Trophoblast cell (in vitro differentiated cells and primary cell): ENCODE results near the gene RIPOR2.

Experiments used
- DNase-seq, 2 donors: peaks; one replicate each; pipeline ENCODE4 v3.0.0-alpha.2; 2016
- H2AFZ ChIP-seq: 2 replicates; pipeline ENCODE4 v1.6.1; 2013; ENCODE audit warnings: low read length, moderate library complexity, mild to moderate bottlenecking; ENCODE audit not compliant: insufficient read depth, poor library complexity
- H2AK5ac ChIP-seq: 2 replicates; pipeline ENCODE4 v1.6.1; 2013; ENCODE audit warnings: mild to moderate bottlenecking, low read length
- H2BK120ac ChIP-seq: 2 replicates; pipeline ENCODE4 v1.6.1; 2013; ENCODE audit warnings: low read length, mild to moderate bottlenecking, moderate library complexity; ENCODE audit not compliant: insufficient read depth, poor library complexity
- H2BK12ac ChIP-seq: 2 replicates; pipeline ENCODE4 v1.6.1; 2013; ENCODE audit warnings: mild to moderate bottlenecking, low read length, moderate library complexity
- H2BK5ac ChIP-seq: 2 replicates; pipeline ENCODE4 v1.6.1; 2013; ENCODE audit warnings: low read length, low read depth, moderate library complexity, mild to moderate bottlenecking; ENCODE audit not compliant: poor library complexity
- H3K14ac ChIP-seq: 2 replicates; pipeline ENCODE4 v1.6.1; 2013; ENCODE audit warnings: mild to moderate bottlenecking, low read length
- H3K18ac ChIP-seq: 2 replicates; pipeline ENCODE4 v1.6.1; 2013; ENCODE audit warnings: mild to moderate bottlenecking, low read length
- H3K23ac ChIP-seq: 2 replicates; pipeline ENCODE4 v1.6.1; 2013; ENCODE audit warnings: low read length
- H3K27ac ChIP-seq: 2 replicates; pipeline ENCODE4 v1.5.1; 2013; ENCODE audit warnings: low read depth, mild to moderate bottlenecking, inconsistent platforms, low read length, moderate library complexity
- H3K27me3 ChIP-seq: 2 replicates; pipeline ENCODE4 v1.6.1; 2013; ENCODE audit warnings: inconsistent platforms, mild to moderate bottlenecking, low read length, moderate library complexity; ENCODE audit not compliant: insufficient read depth
- H3K36me3 ChIP-seq, 2 experiments: 1 replicate in 1 of 2; 2 replicates in 1 of 2; pipeline ENCODE4 v1.6.1; 2013; ENCODE audit warnings: low read length in 2 of 2, mild to moderate bottlenecking in 2 of 2, moderate library complexity in 1 of 2; ENCODE audit not compliant: insufficient read depth in 2 of 2, control insufficient read depth in 1 of 2
- H3K4ac ChIP-seq: 2 replicates; pipeline ENCODE4 v1.6.1; 2013; ENCODE audit warnings: low read depth, mild to moderate bottlenecking, low read length, moderate library complexity
- H3K4me1 ChIP-seq, 2 experiments: 1 replicate in 1 of 2; 2 replicates in 1 of 2; pipeline ENCODE4 v1.6.1; 2013; ENCODE audit warnings: low read length in 2 of 2, mild to moderate bottlenecking in 2 of 2, moderate library complexity in 1 of 2; ENCODE audit not compliant: insufficient read depth in 2 of 2, control insufficient read depth in 1 of 2
- H3K4me2 ChIP-seq: 2 replicates; pipeline ENCODE4 v1.6.1; 2013; ENCODE audit warnings: inconsistent platforms, mild to moderate bottlenecking, low read length, moderate library complexity
- H3K4me3 ChIP-seq: 2 replicates; pipeline ENCODE4 v1.5.1; 2013; ENCODE audit warnings: mild to moderate bottlenecking, low read depth, low read length, inconsistent platforms
- H3K79me1 ChIP-seq: one replicate; pipeline ENCODE4 v1.6.1; 2013; ENCODE audit warnings: low read length
- H3K79me2 ChIP-seq: 2 replicates; pipeline ENCODE4 v1.6.1; 2013; ENCODE audit warnings: low read length, mild to moderate bottlenecking; ENCODE audit not compliant: control insufficient read depth, insufficient read depth, poor library complexity
- H3K9ac ChIP-seq: 2 replicates; pipeline ENCODE4 v1.6.1; 2013; ENCODE audit warnings: mild to moderate bottlenecking, low read length
- H3K9me3 ChIP-seq: 2 replicates; pipeline ENCODE4 v1.6.1; 2013; ENCODE audit warnings: low read depth, mild to moderate bottlenecking, control low read depth, inconsistent platforms, low read length; ENCODE audit not compliant: insufficient read depth
- H4K12ac ChIP-seq: 2 replicates; pipeline ENCODE4 v1.6.1; 2013; ENCODE audit warnings: low read depth, mild to moderate bottlenecking, low read length, moderate library complexity
- H4K8ac ChIP-seq: 2 replicates; pipeline ENCODE4 v1.6.1; 2013; ENCODE audit warnings: low read depth, mild to moderate bottlenecking, low read length, moderate library complexity
- H4K91ac ChIP-seq: one replicate; pipeline ENCODE4 v1.6.1; 2013; ENCODE audit warnings: low read depth, mild to moderate bottlenecking, low read length, moderate library complexity
- WGBS: extraction: QIAGEN DNeasy Blood & Tissue Kit; methylation state at CpG from one replicate; pipeline ENCODE4 v1.1.7; 2013; ENCODE audit warnings: missing lambda C conversion rate; ENCODE audit not compliant: insufficient read length, insufficient coverage; ENCODE audit errors: extremely low coverage; 5-methylcytosine and 5-hydroxymethylcytosine counted together

Gene RIPOR2

GRCh38 chr6:24947636-24948035 lies 11.9 kb upstream of the RIPOR2 start:
- DNase-seq: no peak
- H2AK5ac ChIP-seq: no peak overlapping the region
- no peak overlapping the region for H3K4me2 ChIP-seq
- no peak overlapping the region for H2BK5ac ChIP-seq
- H4K8ac ChIP-seq: no peak overlapping the region
- WGBS: no CpG with 5 or more reads among the region's 4 CpGs
- no peaks in the 10 kb centered on the region for H3K4me1 ChIP-seq
- no peak overlapping the region for H3K27ac ChIP-seq
- H3K79me1 ChIP-seq: no peaks in the 10 kb centered on the region
- no peak overlapping the region for H3K9ac ChIP-seq
- H2BK12ac ChIP-seq: no peak overlapping the region
- no peak overlapping the region for H2BK120ac ChIP-seq
- H2AFZ ChIP-seq: no peak overlapping the region
- H3K79me2 ChIP-seq: no peaks in the 10 kb centered on the region
- H4K91ac ChIP-seq: no peak overlapping the region
- H3K4me3 ChIP-seq: no peak overlapping the region
- H3K36me3 ChIP-seq: no peaks in the 10 kb centered on the region
- H3K9me3 ChIP-seq: no peaks in the 10 kb centered on the region
- no peak overlapping the region for H3K23ac ChIP-seq
- no peak overlapping the region for H3K18ac ChIP-seq
- H4K12ac ChIP-seq: no peak overlapping the region
- no peak overlapping the region for H3K4ac ChIP-seq
- no peak overlapping the region for H3K14ac ChIP-seq
- H3K27me3 ChIP-seq: no peaks in the 10 kb centered on the region

DNA sequence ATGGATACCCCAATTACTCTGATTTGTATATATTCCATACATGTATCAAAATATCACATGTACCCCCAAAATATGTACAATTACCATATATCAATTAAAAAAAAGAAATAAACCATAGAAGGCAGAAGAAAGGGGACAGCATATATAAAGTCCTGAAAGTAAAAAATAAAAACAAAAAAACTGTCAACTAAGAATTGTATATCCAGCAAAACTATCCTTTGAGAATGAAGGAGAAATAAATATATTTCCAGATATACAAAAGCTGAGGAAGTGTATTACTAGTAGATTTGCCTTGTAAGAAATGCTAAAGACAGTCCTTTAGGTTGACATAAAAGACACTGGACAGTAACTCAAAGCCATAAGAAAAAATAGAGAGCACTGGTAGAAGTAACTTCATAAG lies 9.3 kb upstream of the RIPOR2 start:
- H4K12ac ChIP-seq: no peak overlapping the region
- no peaks in the 10 kb centered on the region for H3K79me1 ChIP-seq
- H4K8ac ChIP-seq: no peak overlapping the region
- no peak overlapping the region for H3K14ac ChIP-seq
- H3K9me3 ChIP-seq: no peaks in the 10 kb centered on the region
- no peak overlapping the region for H4K91ac ChIP-seq
- no peak overlapping the region for H3K27ac ChIP-seq
- DNase-seq: no peak
- H3K4me2 ChIP-seq: no peak overlapping the region
- no peak overlapping the region for H2AFZ ChIP-seq
- H3K4me3 ChIP-seq: no peak overlapping the region
- no peak overlapping the region for H2BK5ac ChIP-seq
- no peak overlapping the region for H3K4ac ChIP-seq
- H3K79me2 ChIP-seq: no peaks in the 10 kb centered on the region
- no peaks in the 10 kb centered on the region for H3K4me1 ChIP-seq
- no peaks in the 10 kb centered on the region for H3K36me3 ChIP-seq
- no peak overlapping the region for H2BK120ac ChIP-seq
- no peak overlapping the region for H3K18ac ChIP-seq
- no peak overlapping the region for H3K23ac ChIP-seq
- H2AK5ac ChIP-seq: no peak overlapping the region
- no peak overlapping the region for H3K9ac ChIP-seq
- H3K27me3 ChIP-seq: no peaks in the 10 kb centered on the region
- H2BK12ac ChIP-seq: no peak overlapping the region

DNA sequence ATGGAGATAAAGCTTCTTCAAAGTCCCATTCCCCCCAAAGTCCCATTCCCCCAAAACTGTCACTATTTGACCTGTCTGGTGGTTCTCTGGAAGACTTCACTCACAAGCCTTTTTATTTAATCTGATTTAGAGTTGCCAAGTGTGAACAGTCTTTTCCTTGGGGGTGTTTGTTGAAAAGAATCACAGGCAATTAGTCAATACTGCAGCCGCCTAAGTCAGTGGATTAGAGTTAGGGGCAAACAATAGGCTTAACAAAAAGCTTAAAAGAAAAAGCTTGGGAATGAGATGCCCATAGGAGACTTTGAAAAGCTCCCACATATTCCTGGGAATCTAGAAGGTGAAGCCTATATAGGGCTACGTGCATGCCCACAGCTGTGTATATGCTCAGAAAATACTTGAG lies 8.0 kb upstream of the RIPOR2 start:
- no CpG with 5 or more reads among the region's 2 CpGs for WGBS
- no peak overlapping the region for H3K27ac ChIP-seq
- H3K18ac ChIP-seq: no peak overlapping the region
- no peak overlapping the region for H2BK5ac ChIP-seq
- H3K4me2 ChIP-seq: no peak overlapping the region
- no peak overlapping the region for H3K14ac ChIP-seq
- DNase-seq: no peak
- no peaks in the 10 kb centered on the region for H3K27me3 ChIP-seq
- no peak overlapping the region for H2BK120ac ChIP-seq
- no peaks in the 10 kb centered on the region for H3K9me3 ChIP-seq
- no peak overlapping the region for H3K4ac ChIP-seq
- H3K4me1 ChIP-seq: no peaks in the 10 kb centered on the region
- no peaks in the 10 kb centered on the region for H3K79me1 ChIP-seq
- H3K9ac ChIP-seq: no peak overlapping the region
- H3K79me2 ChIP-seq: no peaks in the 10 kb centered on the region
- no peak overlapping the region for H2AK5ac ChIP-seq
- no peaks in the 10 kb centered on the region for H3K36me3 ChIP-seq
- H2AFZ ChIP-seq: no peak overlapping the region
- H3K23ac ChIP-seq: no peak overlapping the region
- H4K91ac ChIP-seq: no peak overlapping the region
- H4K8ac ChIP-seq: no peak overlapping the region
- no peak overlapping the region for H4K12ac ChIP-seq
- H3K4me3 ChIP-seq: no peak overlapping the region
- no peak overlapping the region for H2BK12ac ChIP-seq

- no peak overlapping the region for H3K18ac ChIP-seq
- peaks cover 0 to 2% of the 10 kb centered on the region in 2 experiments for H3K4me1 ChIP-seq
- H3K27me3 ChIP-seq: no peaks in the 10 kb centered on the region
- no peak overlapping the region for H3K9ac ChIP-seq
- H3K4me2 ChIP-seq: no peak overlapping the region
- no peak overlapping the region for H2BK120ac ChIP-seq
- no peak overlapping the region for H3K23ac ChIP-seq
- no peaks in the 10 kb centered on the region for H3K9me3 ChIP-seq
- no peak overlapping the region for H3K4ac ChIP-seq
- no peak overlapping the region for H3K4me3 ChIP-seq
- no peak overlapping the region for H4K12ac ChIP-seq
- no peak overlapping the region for H3K14ac ChIP-seq
- WGBS: no CpG with 5 or more reads among the region's 9 CpGs
- H3K79me1 ChIP-seq: no peaks in the 10 kb centered on the region
- H3K36me3 ChIP-seq: no peaks in the 10 kb centered on the region
- no peak overlapping the region for H4K91ac ChIP-seq
- no peak overlapping the region for H2BK5ac ChIP-seq
- H2BK12ac ChIP-seq: no peak overlapping the region
- H2AK5ac ChIP-seq: no peak overlapping the region
- no peak overlapping the region for H4K8ac ChIP-seq
- no peak overlapping the region for H3K27ac ChIP-seq
- no peak for DNase-seq
- no peak overlapping the region for H2AFZ ChIP-seq
- H3K79me2 ChIP-seq: no peaks in the 10 kb centered on the region
These were observed 4.7 kb upstream of the RIPOR2 start for GRCh38 chr6:24940311-24940917.
